Endothelial cell of umbilical vein (primary cell): ENCODE measurements around the gene EP400. TPM values are rescaled to one million over a fixed set of nuclear protein-coding genes. Genes with fewer than 3 reads are reported as not detected.

Experiments
- BruUV-seq: library from RNA; stranded (reverse); fragments of 400-500 nt; replicated peaks from 2 replicates; lab custom pipeline; 2021; lab: Mats Ljungman, UMichigan
- CTCF ChIA-PET: fragments of 300-600, 350-600 bp; sonication (Branson Sonifier 250); formaldehyde crosslinking; loops from one replicate; lab custom pipeline; 2021; ENCODE audit warnings: antibody characterized with exemption, inconsistent platforms; lab: Charles Lee
- POLR2A ChIA-PET: fragments of 300-600, 350-600 bp; sonication (Branson Sonifier 250); formaldehyde crosslinking; loops from one replicate; lab custom pipeline; 2021; ENCODE audit warnings: antibody characterized with exemption, inconsistent platforms; lab: Charles Lee
- DNase-seq: peaks from one replicate; pipeline ENCODE4 v3.0.0-alpha.2; 2011; ENCODE audit warnings: low read depth, low spot score
- FAIRE-seq: peaks from 2 replicates; lab custom pipeline; 2011; peaks lifted over from hg19 to GRCh38; lab: Jason Lieb, UNC
- H2AFZ ChIP-seq: 2 replicates; pipeline ENCODE4 v1.6.0; 2012; ENCODE audit warnings: low read depth, low read length, control low read depth, inconsistent platforms
- H3K27ac ChIP-seq: 2 replicates; pipeline ENCODE4 v1.5.1; 2011; ENCODE audit warnings: low read depth, mild to moderate bottlenecking, control low read depth, low read length, moderate library complexity; ENCODE audit not compliant: insufficient read depth
- H3K27me3 ChIP-seq, 2 experiments: 2 replicates each; pipeline versions ENCODE4 v1.6.0 to v1.6.1; 2011; ENCODE audit warnings: low read length in 2 of 2, mixed read lengths in 1 of 2; ENCODE audit not compliant: control insufficient read depth in 2 of 2, insufficient read depth in 2 of 2
- H3K36me3 ChIP-seq, 2 experiments: 2 replicates in 1 of 2; 3 replicates in 1 of 2; pipeline ENCODE4 v1.5.1; 2011; ENCODE audit warnings: low read length in 2 of 2, mild to moderate bottlenecking in 1 of 2, moderate library complexity in 1 of 2; ENCODE audit not compliant: control insufficient read depth in 2 of 2, insufficient read depth in 2 of 2; ENCODE audit errors: extremely low read depth in 1 of 2
- H3K4me1 ChIP-seq: 3 replicates; pipeline ENCODE4 v1.5.1; 2011; ENCODE audit warnings: mild to moderate bottlenecking, low read length; ENCODE audit not compliant: control insufficient read depth, insufficient read depth; ENCODE audit errors: extremely low read depth
- H3K4me2 ChIP-seq: 2 replicates; pipeline ENCODE4 v1.6.1; 2011; ENCODE audit warnings: low read length, control low read depth, mixed read lengths; ENCODE audit not compliant: insufficient read depth
- H3K4me3 ChIP-seq, 3 experiments: fragments of 200-600 bp in 1 of 3; sonication (generic), shearing (Covaris generic) in 1 of 3; replicated peaks in 1 of 3; 2 replicates each; pipeline ENCODE4 v1.5.1; 2011 to 2016; ENCODE audit warnings: control low read depth in 3 of 3, low read length in 3 of 3, mild to moderate bottlenecking in 2 of 3, inconsistent platforms in 1 of 3, low read depth in 1 of 3, moderate library complexity in 1 of 3; ENCODE audit not compliant: insufficient read depth in 1 of 3
- H3K79me2 ChIP-seq: 2 replicates; pipeline ENCODE4 v1.6.0; 2012; ENCODE audit warnings: low read length, inconsistent platforms; ENCODE audit not compliant: control insufficient read depth, insufficient read depth
- H3K9ac ChIP-seq: replicated peaks from 2 replicates; pipeline ENCODE3; 2011; ENCODE audit warnings: low read length, control low read depth; ENCODE audit not compliant: insufficient read depth; ENCODE audit errors: extremely low read depth
- H3K9me1 ChIP-seq: replicated peaks from 3 replicates; pipeline ENCODE4 v1.6.0; 2011; ENCODE audit warnings: mild to moderate bottlenecking, low read length; ENCODE audit not compliant: control insufficient read depth, insufficient read depth; ENCODE audit errors: extremely low read depth
- H3K9me3 ChIP-seq: replicated peaks from 2 replicates; pipeline ENCODE4 v1.5.1; 2012; ENCODE audit warnings: low read length, inconsistent platforms; ENCODE audit not compliant: control insufficient read depth, insufficient read depth
- H4K20me1 ChIP-seq: replicated peaks from 2 replicates; pipeline ENCODE3; 2011; ENCODE audit warnings: mild to moderate bottlenecking, low read length; ENCODE audit not compliant: control insufficient read depth, insufficient read depth; ENCODE audit errors: extremely low read depth
- EZH2 ChIP-seq: IDR thresholded peaks from 2 replicates; pipeline ENCODE4 v1.6.1; 2012; ENCODE audit warnings: borderline replicate concordance, low read depth, mild to moderate bottlenecking, moderate library complexity, low read length, inconsistent platforms; ENCODE audit not compliant: severe bottlenecking
- FOS ChIP-seq: IDR thresholded peaks from 2 replicates; pipeline ENCODE4 v1.6.1; 2011; ENCODE audit warnings: mild to moderate bottlenecking, low read length, moderate library complexity, borderline replicate concordance; ENCODE audit not compliant: insufficient read depth
- GATA2 ChIP-seq: IDR thresholded peaks from 2 replicates; pipeline ENCODE4 v1.7.0; 2011; ENCODE audit warnings: low read depth, mild to moderate bottlenecking, moderate library complexity, mixed read lengths, low read length; ENCODE audit not compliant: insufficient read length, insufficient read depth
- JUN ChIP-seq: IDR thresholded peaks from 2 replicates; pipeline ENCODE4 v1.6.1; 2011; ENCODE audit warnings: borderline replicate concordance, low read depth; ENCODE audit not compliant: insufficient read length, insufficient read depth
- MYC ChIP-seq: IDR thresholded peaks from one replicate; pipeline ENCODE4 v1.6.1; 2011; ENCODE audit warnings: mild to moderate bottlenecking, low read depth, low read length
- POLR2A ChIP-seq: IDR thresholded peaks from 2 replicates; pipeline ENCODE4 v1.6.1; 2012; ENCODE audit warnings: low read depth, mild to moderate bottlenecking, control low read depth, low read length
- POLR2AphosphoS5 ChIP-seq: IDR thresholded peaks from 2 replicates; pipeline ENCODE4 v1.6.1; 2012; ENCODE audit warnings: low read depth, mild to moderate bottlenecking, control low read depth, low read length, moderate library complexity; ENCODE audit not compliant: insufficient read depth
- dilution Hi-C: fragments of 300-500 bp; cut with MboI; formaldehyde crosslinking; loops from one replicate; pipeline ENCODE4 v1.15.0; 2019; ENCODE audit warnings: low sequenced_read_pairs; ENCODE audit not compliant: extremely low pct_ligation_motif_present
- intact Hi-C: fragments of 100-400 bp; cut with micrococcal nuclease; formaldehyde crosslinking; loops from one replicate; pipeline ENCODE4 v1.10.0; 2022
- polyA plus RNA-seq, 4 experiments: library from polyadenylated mRNA; depleted of rRNA in 3 of 4; stranded (reverse) in 3 of 4; unstranded in 1 of 4; fragments of >200 nt; gene quantifications; 2 replicates each; pipeline versions ENCODE4 v1.2.1 to v1.2.3, GENCODE V29; 2011 to 2012; ENCODE audit warnings: missing spikeins in 1 of 4
- total RNA-seq: library from RNA; stranded (reverse); gene quantifications from 2 replicates; pipeline ENCODE4 v1.2.3, GENCODE V29; 2021
- TF ChIP-seq, protein P1 (sequence below), 2 donors: IDR thresholded peaks; 1 replicate in 1 of 2; 2 replicates in 1 of 2; pipeline ENCODE4 v1.5.1; 2011; ENCODE audit warnings: low read length in 2 of 2, mild to moderate bottlenecking in 2 of 2, moderate library complexity in 2 of 2, control low read depth in 1 of 2, inconsistent platforms in 1 of 2, low read depth in 1 of 2; ENCODE audit not compliant: insufficient read depth in 1 of 2; ENCODE audit errors: extremely low read depth in 1 of 2
- TF ChIP-seq, protein P2 (sequence below): IDR thresholded peaks from 2 replicates; pipeline ENCODE4 v1.6.1; 2011; ENCODE audit not compliant: insufficient read depth, insufficient read length

EP400 gene
- total and polyA plus RNA-seq, 2 donors (not counting 3 experiments of a cell fraction or from before 2014, with no cell fraction given) = 9.0 to 57.7 TPM

DNA sequence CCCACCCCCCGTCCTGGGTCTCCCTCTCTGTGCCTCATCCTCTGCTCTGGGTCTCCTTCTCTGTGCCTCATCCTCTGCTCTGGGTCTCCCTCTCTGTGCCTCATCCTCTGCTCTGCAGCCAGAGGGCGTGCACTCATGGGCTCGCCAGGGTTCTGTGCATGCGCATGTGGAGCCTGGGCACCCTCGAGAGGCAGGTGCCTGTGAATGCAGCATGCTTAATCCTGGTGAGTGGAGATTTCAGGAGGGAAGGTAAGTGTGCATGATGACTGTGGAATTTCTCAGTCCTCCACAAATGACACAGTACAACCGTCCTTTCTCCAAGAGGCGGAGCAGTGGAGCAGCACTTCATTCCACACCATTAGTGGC, 65.2 kb downstream of the EP400 start:
- H3K27ac ChIP-seq = no peak overlapping the region
- H3K9me3 ChIP-seq = no peaks in the 10 kb centered on the region
- dilution Hi-C loops (no loop called here), intact Hi-C loops (no loop called here)
- DNase-seq = no peak
- ChIA-PET POLR2A (no interaction called here), CTCF (no interaction called here)
- H3K36me3 ChIP-seq = peaks cover 16 to 54% of the 10 kb centered on the region in 2 experiments
- no peaks in the 10 kb centered on the region for H3K79me2 ChIP-seq
- no peak for FAIRE-seq
- H4K20me1 ChIP-seq = no peaks in the 10 kb centered on the region
- no peak overlapping the region for H3K4me2 ChIP-seq
- no peak overlapping the region for H3K4me3 ChIP-seq
- H2AFZ ChIP-seq = no peak overlapping the region
- H3K9ac ChIP-seq = no peak overlapping the region
- H3K4me1 ChIP-seq = no peaks in the 10 kb centered on the region
- TF ChIP-seq, protein P1, sequence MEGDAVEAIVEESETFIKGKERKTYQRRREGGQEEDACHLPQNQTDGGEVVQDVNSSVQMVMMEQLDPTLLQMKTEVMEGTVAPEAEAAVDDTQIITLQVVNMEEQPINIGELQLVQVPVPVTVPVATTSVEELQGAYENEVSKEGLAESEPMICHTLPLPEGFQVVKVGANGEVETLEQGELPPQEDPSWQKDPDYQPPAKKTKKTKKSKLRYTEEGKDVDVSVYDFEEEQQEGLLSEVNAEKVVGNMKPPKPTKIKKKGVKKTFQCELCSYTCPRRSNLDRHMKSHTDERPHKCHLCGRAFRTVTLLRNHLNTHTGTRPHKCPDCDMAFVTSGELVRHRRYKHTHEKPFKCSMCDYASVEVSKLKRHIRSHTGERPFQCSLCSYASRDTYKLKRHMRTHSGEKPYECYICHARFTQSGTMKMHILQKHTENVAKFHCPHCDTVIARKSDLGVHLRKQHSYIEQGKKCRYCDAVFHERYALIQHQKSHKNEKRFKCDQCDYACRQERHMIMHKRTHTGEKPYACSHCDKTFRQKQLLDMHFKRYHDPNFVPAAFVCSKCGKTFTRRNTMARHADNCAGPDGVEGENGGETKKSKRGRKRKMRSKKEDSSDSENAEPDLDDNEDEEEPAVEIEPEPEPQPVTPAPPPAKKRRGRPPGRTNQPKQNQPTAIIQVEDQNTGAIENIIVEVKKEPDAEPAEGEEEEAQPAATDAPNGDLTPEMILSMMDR (IDR thresholded peaks at IDR 0.05; ENCODE audit: extremely low read depth in 1 of 2, insufficient read depth in 1 of 2, low read depth in 1 of 2, low read length in 2 of 2) = no peak
- TF ChIP-seq EZH2 (no peak), POLR2A (no peak)
- TF ChIP-seq, protein P2, sequence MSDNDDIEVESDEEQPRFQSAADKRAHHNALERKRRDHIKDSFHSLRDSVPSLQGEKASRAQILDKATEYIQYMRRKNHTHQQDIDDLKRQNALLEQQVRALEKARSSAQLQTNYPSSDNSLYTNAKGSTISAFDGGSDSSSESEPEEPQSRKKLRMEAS = no peak
- no TSS peak for BruUV-seq
- H3K9me1 ChIP-seq = no peaks in the 10 kb centered on the region
- H3K27me3 ChIP-seq = no peaks in the 10 kb centered on the region

DNA sequence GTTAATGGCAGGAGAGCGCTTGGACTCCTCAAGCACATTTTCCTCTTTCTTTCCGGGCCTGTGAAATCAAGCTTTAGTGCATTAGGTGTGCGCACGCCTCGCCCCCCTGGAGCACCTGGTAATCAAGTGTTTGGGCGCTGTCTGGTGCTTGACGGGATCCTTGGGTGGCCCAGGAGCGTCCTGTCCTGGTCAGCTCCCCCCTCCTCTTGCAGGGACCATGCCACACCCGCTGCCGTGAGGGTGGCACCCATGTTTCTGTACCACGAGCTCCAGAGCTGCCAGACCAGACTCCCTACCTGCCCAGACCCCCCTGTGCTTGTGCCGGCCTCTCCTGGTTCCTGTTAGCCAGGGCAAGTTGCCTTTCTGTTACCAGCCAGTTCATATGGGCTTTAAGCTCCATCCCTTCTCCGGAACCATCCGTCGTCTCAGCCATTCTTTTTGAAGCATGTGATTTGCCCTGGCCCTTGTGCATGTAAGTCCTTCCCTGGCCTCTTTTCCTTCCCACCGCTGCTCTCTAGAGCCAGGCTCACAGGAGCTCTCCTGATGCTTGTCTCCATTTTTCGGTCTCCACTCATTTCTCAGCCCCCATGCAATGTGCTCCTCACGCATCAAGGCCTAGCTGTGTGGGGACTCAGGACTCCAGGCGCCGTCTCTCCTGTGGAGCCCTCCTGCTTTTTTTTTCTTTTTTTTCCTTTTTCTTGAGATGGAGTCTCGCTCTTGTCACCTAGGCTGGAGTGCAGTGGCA, 66.1 kb downstream of the EP400 start:
- H3K36me3 ChIP-seq = peaks cover 16 to 58% of the 10 kb centered on the region in 2 experiments
- no peak overlapping the region for H3K27ac ChIP-seq
- DNase-seq = no peak
- no peaks in the 10 kb centered on the region for H3K27me3 ChIP-seq
- no peaks in the 10 kb centered on the region for H3K4me1 ChIP-seq
- dilution Hi-C loops (no loop called here), intact Hi-C loops (no loop called here)
- no peak overlapping the region for H2AFZ ChIP-seq
- CTCF ChIA-PET = no interaction called here
- POLR2A ChIA-PET = no interaction called here
- H3K9ac ChIP-seq = no peak overlapping the region
- no peak for TF ChIP-seq POLR2AphosphoS5
- TF ChIP-seq, protein P1 (IDR thresholded peaks at IDR 0.05; ENCODE audit: extremely low read depth in 1 of 2, insufficient read depth in 1 of 2, low read depth in 1 of 2, low read length in 2 of 2) = no peak
- no peak for TF ChIP-seq FOS
- TF ChIP-seq EZH2 = no peak
- TF ChIP-seq, protein P2 = no peak
- no peak for TF ChIP-seq GATA2
- no peak for TF ChIP-seq JUN
- no peak for TF ChIP-seq POLR2A
- TF ChIP-seq MYC = no peak
- H3K4me2 ChIP-seq = no peak overlapping the region
- H3K4me3 ChIP-seq = no peak overlapping the region
- H3K9me1 ChIP-seq = no peaks in the 10 kb centered on the region
- FAIRE-seq = no peak
- no TSS peak for BruUV-seq
- H4K20me1 ChIP-seq = no peaks in the 10 kb centered on the region
- no peaks in the 10 kb centered on the region for H3K9me3 ChIP-seq
- no peaks in the 10 kb centered on the region for H3K79me2 ChIP-seq
